Cardiac muscle cell (in vitro differentiated cells and primary cell): Measurements from ENCODE around the gene CD96. TPM values are rescaled to one million over a fixed set of nuclear protein-coding genes. Genes with fewer than 3 reads are reported as not detected.
A peak's percentile ranks its signal among the peaks of the same experiment; 100 is the strongest.

Source experiments
- DNase-seq, 2 donors: peaks; one replicate each; pipeline versions ENCODE4 v3.0.0 to v3.0.0-alpha.2; 2010 to 2017; ENCODE audit warnings: low read depth in 1 of 2, low spot score in 1 of 2
- H3K27ac ChIP-seq: fragments of 200-600 bp; sonication (generic); 2 replicates; pipeline ENCODE4 v1.5.1; 2016
- H3K27me3 ChIP-seq: fragments of 200-600 bp; sonication (generic); 2 replicates; pipeline ENCODE4 v1.6.0; 2016; ENCODE audit warnings: control low read depth
- H3K36me3 ChIP-seq: fragments of 200-600 bp; sonication (generic); 2 replicates; pipeline ENCODE4 v1.5.1; 2016; ENCODE audit warnings: control low read depth
- H3K4me1 ChIP-seq: fragments of 200-600 bp; sonication (generic); 2 replicates; pipeline ENCODE4 v1.8.1; 2017; ENCODE audit warnings: low read depth, mild to moderate bottlenecking, mixed run types
- H3K4me3 ChIP-seq: fragments of 200-600 bp; sonication (generic); 2 replicates; pipeline ENCODE4 v1.5.1; 2016; ENCODE audit warnings: mild to moderate bottlenecking
- H3K9me3 ChIP-seq: fragments of 200-600 bp; sonication (generic); 2 replicates; pipeline ENCODE4 v1.5.1; 2017; ENCODE audit warnings: low read depth, mild to moderate bottlenecking, control low read depth
- polyA plus RNA-seq: library from polyadenylated mRNA; unstranded; fragments of >200 nt; fragmentation: Nextera tagmentation; extraction: Ambion mirVana; gene quantifications from 2 replicates; pipeline ENCODE4 v1.2.1, GENCODE V29; 2016
- total RNA-seq: library from RNA; depleted of rRNA; stranded (reverse); fragments of >200 nt; gene quantifications from 2 replicates; pipeline ENCODE4 v1.2.3, GENCODE V29; 2016
- TF ChIP-seq, protein P1 (sequence below): IDR thresholded peaks from 2 replicates; pipeline ENCODE4 v1.5.1; 2012; ENCODE audit warnings: low read depth, mild to moderate bottlenecking, low read length

CD96 gene
- total RNA-seq (not detected in 2 replicates), polyA plus RNA-seq (not detected in 2 replicates)

GRCh38 chr3:111541911-111542483 is at the start of gene CD96:
TSS of gene CD96 (plus strand) at chr3:111542197. CDS start at chr3:111542249, 52 bp downstream.
- Histone ChIP-seq H3K27ac (no peak within 1 kb of the TSS), H3K36me3 (no peaks in the 10 kb centered on the region), H3K4me3 (no peak within 1 kb of the TSS), H3K27me3 (no peaks in the 10 kb centered on the region), H3K9me3 (no peaks in the 10 kb centered on the region), H3K4me1 (peaks cover 3% of the 10 kb centered on the region)
- TF ChIP-seq, protein P1, sequence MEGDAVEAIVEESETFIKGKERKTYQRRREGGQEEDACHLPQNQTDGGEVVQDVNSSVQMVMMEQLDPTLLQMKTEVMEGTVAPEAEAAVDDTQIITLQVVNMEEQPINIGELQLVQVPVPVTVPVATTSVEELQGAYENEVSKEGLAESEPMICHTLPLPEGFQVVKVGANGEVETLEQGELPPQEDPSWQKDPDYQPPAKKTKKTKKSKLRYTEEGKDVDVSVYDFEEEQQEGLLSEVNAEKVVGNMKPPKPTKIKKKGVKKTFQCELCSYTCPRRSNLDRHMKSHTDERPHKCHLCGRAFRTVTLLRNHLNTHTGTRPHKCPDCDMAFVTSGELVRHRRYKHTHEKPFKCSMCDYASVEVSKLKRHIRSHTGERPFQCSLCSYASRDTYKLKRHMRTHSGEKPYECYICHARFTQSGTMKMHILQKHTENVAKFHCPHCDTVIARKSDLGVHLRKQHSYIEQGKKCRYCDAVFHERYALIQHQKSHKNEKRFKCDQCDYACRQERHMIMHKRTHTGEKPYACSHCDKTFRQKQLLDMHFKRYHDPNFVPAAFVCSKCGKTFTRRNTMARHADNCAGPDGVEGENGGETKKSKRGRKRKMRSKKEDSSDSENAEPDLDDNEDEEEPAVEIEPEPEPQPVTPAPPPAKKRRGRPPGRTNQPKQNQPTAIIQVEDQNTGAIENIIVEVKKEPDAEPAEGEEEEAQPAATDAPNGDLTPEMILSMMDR: no peak
- peak in 1 of 2 donors; percentile 79 for DNase-seq

- no peak overlapping the region for H3K27ac ChIP-seq
- TF ChIP-seq, protein P1: no peak
- H3K4me3 ChIP-seq: no peak overlapping the region
- H3K9me3 ChIP-seq: no peaks in the 10 kb centered on the region
- H3K4me1 ChIP-seq: no peaks in the 10 kb centered on the region
- no peaks in the 10 kb centered on the region for H3K27me3 ChIP-seq
- DNase-seq: no peak
- no peaks in the 10 kb centered on the region for H3K36me3 ChIP-seq
Measured at GRCh38 chr3:111493276-111493675, 48.7 kb upstream of the CD96 start.

GRCh38 chr3:111496894-111497559 is 45.0 kb upstream of the CD96 start:
- Histone ChIP-seq H3K36me3 (no peaks in the 10 kb centered on the region), H3K9me3 (no peaks in the 10 kb centered on the region), H3K27me3 (no peaks in the 10 kb centered on the region), H3K27ac (no peak overlapping the region), H3K4me3 (no peak overlapping the region), H3K4me1 (no peaks in the 10 kb centered on the region)
- no peak for DNase-seq
- TF ChIP-seq, protein P1: no peak

- Histone ChIP-seq H3K36me3 (no peaks in the 10 kb centered on the region), H3K4me1 (no peaks in the 10 kb centered on the region), H3K27me3 (no peaks in the 10 kb centered on the region), H3K9me3 (no peaks in the 10 kb centered on the region), H3K4me3 (no peak overlapping the region), H3K27ac (no peak overlapping the region)
- TF ChIP-seq, protein P1: no peak
- no peak for DNase-seq
Measured at GRCh38 chr3:111498022-111498421, 44.0 kb upstream of the CD96 start.

DNA sequence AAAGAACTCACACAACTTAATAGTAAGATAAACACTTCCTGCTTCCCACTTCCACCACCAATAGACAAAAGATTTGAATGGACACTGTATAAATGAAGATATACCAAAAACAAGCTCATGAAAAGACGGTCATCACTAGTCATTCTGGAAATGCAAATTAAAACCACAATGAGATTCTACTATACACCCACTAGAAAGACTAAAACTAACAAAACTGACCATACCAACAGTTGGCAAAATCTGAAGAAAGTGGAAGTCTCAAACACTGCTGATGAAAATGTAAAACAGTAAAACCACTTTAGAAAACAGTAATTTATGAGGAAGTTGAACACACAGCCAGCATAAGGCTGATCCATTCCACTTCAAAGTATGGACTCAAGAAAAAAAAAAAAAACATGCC is 35.6 kb upstream of the CD96 start:
- Histone ChIP-seq H3K27ac (no peak overlapping the region), H3K4me3 (no peak overlapping the region), H3K4me1 (no peaks in the 10 kb centered on the region), H3K36me3 (no peaks in the 10 kb centered on the region), H3K27me3 (no peaks in the 10 kb centered on the region), H3K9me3 (no peaks in the 10 kb centered on the region)
- no peak for DNase-seq
- TF ChIP-seq, protein P1: no peak
